Hepatocyte (in vitro differentiated cells): Measurements from ENCODE around the gene FAM169A.

Source experiments
- CTCF ChIP-seq: fragments of 200-600 bp; sonication (generic); IDR thresholded peaks from 2 replicates; pipeline ENCODE4 v1.5.1; 2016; ENCODE audit warnings: antibody characterized with exemption, mild to moderate bottlenecking; ENCODE audit not compliant: poor library complexity
- EZH2 ChIP-seq: fragments of 200-600 bp; sonication (generic); IDR thresholded peaks from 2 replicates; pipeline ENCODE4 v1.6.1; 2016; ENCODE audit warnings: antibody characterized with exemption, mild to moderate bottlenecking, borderline replicate concordance
- EZH2phosphoT487 ChIP-seq: fragments of 200-600 bp; sonication (generic); IDR thresholded peaks from one replicate; pipeline ENCODE4 v1.6.1; 2018; ENCODE audit warnings: antibody characterized with exemption, mild to moderate bottlenecking, low read depth, moderate library complexity; ENCODE audit not compliant: unreplicated experiment, severe bottlenecking

- TF ChIP-seq CTCF = no peak
- TF ChIP-seq EZH2phosphoT487 = no peak
- no peak for TF ChIP-seq EZH2
Observed at GRCh38 chr5:74889523-74890105, 23.4 kb upstream of the FAM169A start.
